IMR-90 (cell line): ENCODE measurements around the gene BTBD6. TPM values are rescaled to one million over a fixed set of nuclear protein-coding genes. Genes with fewer than 3 reads are reported as not detected.

Experiments used
- ATAC-seq: fragments of 200-7000 bp; cut with Tn5 transposase; 2 replicates; pipeline ENCODE4 v1.9.1; 2020; ENCODE audit warnings: low read depth, mild to moderate bottlenecking, moderate library complexity
- BruUV-seq: library from RNA; stranded (reverse); fragments of 400-500 nt; replicated peaks from 2 replicates; lab custom pipeline; 2021; lab: Mats Ljungman, UMichigan
- CTCF ChIA-PET: fragments of 300-600 bp; formaldehyde crosslinking; extraction: SDS; loops from one replicate; lab custom pipeline; 2021; ENCODE audit warnings: antibody characterized with exemption; lab: Yijun Ruan, JAX
- POLR2A ChIA-PET: fragments of 300-600 bp; sonication (Branson Sonifier 250); formaldehyde crosslinking; loops from one replicate; lab custom pipeline; 2022; ENCODE audit warnings: antibody characterized with exemption; ENCODE audit not compliant: unreplicated experiment; lab: Charles Lee
- DNase-seq: peaks from one replicate; pipeline ENCODE4 v3.0.0; 2013
- H2AFZ ChIP-seq: replicated peaks from 2 replicates; pipeline ENCODE3; 2013; ENCODE audit warnings: low read length, mild to moderate bottlenecking; ENCODE audit not compliant: poor library complexity
- H2AK5ac ChIP-seq: 2 replicates; pipeline ENCODE4 v1.6.1; 2013; ENCODE audit warnings: low read depth, low read length, inconsistent platforms
- H2AK9ac ChIP-seq: replicated peaks from 2 replicates; pipeline ENCODE3; 2013; ENCODE audit warnings: mild to moderate bottlenecking, low read depth, low read length, moderate library complexity; ENCODE audit not compliant: poor library complexity
- H2BK120ac ChIP-seq: 2 replicates; pipeline ENCODE4 v1.6.1; 2013; ENCODE audit warnings: low read depth, low read length, inconsistent platforms
- H2BK15ac ChIP-seq: 3 replicates; pipeline ENCODE4 v1.6.1; 2013; ENCODE audit warnings: low read depth, low read length, inconsistent platforms
- H2BK20ac ChIP-seq: 2 replicates; pipeline ENCODE4 v1.6.1; 2013; ENCODE audit warnings: low read depth, mild to moderate bottlenecking, inconsistent platforms, low read length, moderate library complexity
- H2BK5ac ChIP-seq: 2 replicates; pipeline ENCODE4 v1.6.1; 2013; ENCODE audit warnings: mild to moderate bottlenecking, low read depth, low read length, inconsistent platforms; ENCODE audit not compliant: poor library complexity, severe bottlenecking
- H3K14ac ChIP-seq: replicated peaks from 2 replicates; pipeline ENCODE4 v1.6.1; 2013; ENCODE audit warnings: low read depth, low read length, inconsistent platforms
- H3K18ac ChIP-seq: 2 replicates; pipeline ENCODE4 v1.6.1; 2013; ENCODE audit warnings: low read depth, low read length, control low read depth
- H3K23ac ChIP-seq: 2 replicates; pipeline ENCODE4 v1.6.1; 2013; ENCODE audit warnings: low read depth, low read length, inconsistent platforms
- H3K27ac ChIP-seq: 2 replicates; pipeline ENCODE4 v1.5.1; 2013; ENCODE audit warnings: mild to moderate bottlenecking, control low read depth, low read length; ENCODE audit not compliant: insufficient read depth
- H3K27me3 ChIP-seq: 2 replicates; pipeline ENCODE4 v1.6.1; 2013; ENCODE audit warnings: low read length; ENCODE audit not compliant: control insufficient read depth, insufficient read depth
- H3K36me3 ChIP-seq: 2 replicates; pipeline ENCODE4 v1.6.1; 2013; ENCODE audit warnings: low read length, mixed read lengths; ENCODE audit not compliant: control insufficient read depth, insufficient read depth
- H3K4ac ChIP-seq: 2 replicates; pipeline ENCODE4 v1.6.1; 2013; ENCODE audit warnings: low read depth, low read length, inconsistent platforms
- H3K4me1 ChIP-seq: 2 replicates; pipeline ENCODE4 v1.6.1; 2013; ENCODE audit warnings: low read length, mixed read lengths; ENCODE audit not compliant: control insufficient read depth, insufficient read depth
- H3K4me2 ChIP-seq: 2 replicates; pipeline ENCODE4 v1.6.1; 2013; ENCODE audit warnings: low read depth, mild to moderate bottlenecking, control low read depth, low read length, moderate library complexity
- H3K4me3 ChIP-seq: 2 replicates; pipeline ENCODE4 v1.5.1; 2013; ENCODE audit warnings: low read depth, mild to moderate bottlenecking, control low read depth, low read length, moderate library complexity; ENCODE audit not compliant: insufficient read depth
- H3K56ac ChIP-seq: 2 replicates; pipeline ENCODE4 v1.6.1; 2013; ENCODE audit warnings: low read length, inconsistent platforms; ENCODE audit not compliant: insufficient read depth; ENCODE audit errors: extremely low read depth
- H3K79me1 ChIP-seq, 2 experiments: 2 replicates each; pipeline ENCODE4 v1.6.1; 2013; ENCODE audit warnings: low read length in 2 of 2, inconsistent platforms in 1 of 2, low read depth in 1 of 2
- H3K9ac ChIP-seq: 2 replicates; pipeline ENCODE4 v1.6.1; 2013; ENCODE audit warnings: low read depth, low read length, control low read depth
- H3K9me1 ChIP-seq: 2 replicates; pipeline ENCODE4 v1.6.1; 2013; ENCODE audit warnings: low read length, inconsistent platforms; ENCODE audit not compliant: insufficient read depth
- H3K9me3 ChIP-seq: 2 replicates; pipeline ENCODE4 v1.6.1; 2013; ENCODE audit warnings: low read length; ENCODE audit not compliant: control insufficient read depth, insufficient read depth
- H4K20me1 ChIP-seq: 2 replicates; pipeline ENCODE4 v1.6.1; 2013; ENCODE audit warnings: low read length, inconsistent platforms; ENCODE audit not compliant: insufficient read depth
- H4K5ac ChIP-seq: 2 replicates; pipeline ENCODE4 v1.6.1; 2013; ENCODE audit warnings: mild to moderate bottlenecking, low read depth, low read length, control low read depth
- H4K8ac ChIP-seq, 2 experiments: 2 replicates each; pipeline ENCODE4 v1.6.1; 2013; ENCODE audit warnings: low read depth in 2 of 2, low read length in 2 of 2, control low read depth in 1 of 2, inconsistent platforms in 1 of 2
- H4K91ac ChIP-seq: 2 replicates; pipeline ENCODE4 v1.6.1; 2013; ENCODE audit warnings: low read depth, low read length, inconsistent platforms; ENCODE audit not compliant: insufficient read depth
- BHLHE40 ChIP-seq: fragments of 150-350 bp; IDR thresholded peaks from 2 replicates; pipeline ENCODE4 v1.6.1; 2016; ENCODE audit warnings: mild to moderate bottlenecking, low read depth, low read length
- CEBPB ChIP-seq: IDR thresholded peaks from 2 replicates; pipeline ENCODE4 v1.6.1; 2012; ENCODE audit warnings: low read depth, low read length, improper control_type of control experiment
- CHD1 ChIP-seq: IDR thresholded peaks from 2 replicates; pipeline ENCODE4 v1.6.1; 2012; ENCODE audit warnings: low read depth, low read length, improper control_type of control experiment
- CTCF ChIP-seq: conservative IDR thresholded peaks from 2 replicates; pipeline ENCODE4 v1.5.1; 2012; ENCODE audit warnings: mild to moderate bottlenecking, low read depth, low read length, improper control_type of control experiment
- ELK1 ChIP-seq: fragments of 150-350 bp; IDR thresholded peaks from 2 replicates; pipeline ENCODE4 v1.6.1; 2016; ENCODE audit warnings: low read depth, mild to moderate bottlenecking, low read length, moderate library complexity, borderline replicate concordance
- FOS ChIP-seq: fragments of 150-350 bp; IDR thresholded peaks from 2 replicates; pipeline ENCODE4 v1.6.1; 2016; ENCODE audit warnings: low read depth, low read length
- MAFK ChIP-seq: IDR thresholded peaks from 2 replicates; pipeline ENCODE4 v1.6.1; 2012; ENCODE audit warnings: low read depth, low read length, improper control_type of control experiment
- MAZ ChIP-seq: IDR thresholded peaks from 2 replicates; pipeline ENCODE4 v1.6.1; 2012; ENCODE audit warnings: low read depth, mild to moderate bottlenecking, low read length, improper control_type of control experiment, moderate library complexity, borderline replicate concordance
- MXI1 ChIP-seq: IDR thresholded peaks from 2 replicates; pipeline ENCODE4 v1.6.1; 2012; ENCODE audit warnings: low read depth, mild to moderate bottlenecking, low read length, moderate library complexity, borderline replicate concordance
- NFE2L2 ChIP-seq: fragments of 150-350 bp; IDR thresholded peaks from 2 replicates; pipeline ENCODE4 v1.6.1; 2016; ENCODE audit warnings: low read depth, mild to moderate bottlenecking, low read length
- POLR2A ChIP-seq: IDR thresholded peaks from 2 replicates; pipeline ENCODE4 v1.6.1; 2012; ENCODE audit warnings: mild to moderate bottlenecking, low read depth, low read length
- RAD21 ChIP-seq: IDR thresholded peaks from 2 replicates; pipeline ENCODE4 v1.6.1; 2012; ENCODE audit warnings: low read length, improper control_type of control experiment
- RCOR1 ChIP-seq: IDR thresholded peaks from 2 replicates; pipeline ENCODE4 v1.6.1; 2012; ENCODE audit warnings: mild to moderate bottlenecking, low read length, improper control_type of control experiment; ENCODE audit not compliant: insufficient replicate concordance
- RFX5 ChIP-seq: IDR thresholded peaks from 2 replicates; pipeline ENCODE4 v1.8.0; 2012; ENCODE audit warnings: low read depth, mild to moderate bottlenecking, low read length, moderate library complexity
- SMC3 ChIP-seq: fragments of 150-350 bp; IDR thresholded peaks from 2 replicates; pipeline ENCODE4 v1.6.1; 2016; ENCODE audit warnings: low read depth, mild to moderate bottlenecking, antibody characterized with exemption, low read length, moderate library complexity
- USF2 ChIP-seq: fragments of 150-350 bp; IDR thresholded peaks from 2 replicates; pipeline ENCODE4 v1.6.1; 2017; ENCODE audit warnings: mild to moderate bottlenecking, antibody characterized with exemption, low read length, low read depth
- WGBS, 2 experiments: methylation state at CpG; one replicate each; pipeline versions ENCODE4 v1.1.5 to v1.1.7; 2013; ENCODE audit warnings: missing lambda C conversion rate in 2 of 2; ENCODE audit not compliant: insufficient read length in 1 of 2; ENCODE audit errors: extremely low coverage in 2 of 2; 5-methylcytosine and 5-hydroxymethylcytosine counted together
- dilution Hi-C: fragments of 300-500 bp; cut with HindIII; formaldehyde crosslinking; loops from one replicate; pipeline ENCODE4 v1.14.3; 2018; ENCODE audit warnings: low sequenced_read_pairs; ENCODE audit not compliant: unreplicated experiment
- in situ Hi-C: fragments of 300-500 bp; cut with MboI; formaldehyde crosslinking; loops from 3 replicates; pipeline ENCODE4 v1.14.3; 2019; ENCODE audit warnings: low sequenced_read_pairs, inconsistent platforms, mixed read lengths
- intact Hi-C: fragments of 100-400 bp; cut with micrococcal nuclease; formaldehyde crosslinking; loops from 2 replicates; pipeline ENCODE4 v1.10.0; 2022
- polyA plus RNA-seq, 3 experiments: library from polyadenylated mRNA; depleted of rRNA; stranded (reverse); fragments of >200 nt; gene quantifications; 2 replicates each; pipeline ENCODE4 v1.2.3, GENCODE V29; 2012; ENCODE audit warnings: low replicate concordance in 1 of 3
- total RNA-seq: library from RNA; depleted of rRNA; stranded (reverse); fragments of >200 nt; gene quantifications from 2 replicates; pipeline ENCODE4 v1.2.3, GENCODE V29; 2012

BTBD6 gene
- total and polyA plus RNA-seq, 2 of the 4 experiments (the other 2 are of a cell fraction): 33.9 to 43.9 TPM

GRCh38 chr14:105211086-105211757, 37.1 kb upstream of the BTBD6 start:
- 88% methylated on average over 12 of the region's 23 CpGs; no CpG with 5 or more reads in 1 of the 2 experiments for WGBS, 2 experiments

More at GRCh38 chr14:105211086-105211757, 37.1 kb upstream of the BTBD6 start:
- Histone ChIP-seq H3K9ac (no peak overlapping the region), H3K4me3 (no peak overlapping the region), H3K27ac (no peak overlapping the region), H2AFZ (no peak overlapping the region), H3K56ac (no peak overlapping the region), H3K4ac (no peak overlapping the region), H3K18ac (no peak overlapping the region), H3K9me1 (peaks cover 10% of the 10 kb centered on the region), H3K14ac (no peak overlapping the region), H4K5ac (no peak overlapping the region), H3K4me2 (no peak overlapping the region), H2AK9ac (no peak overlapping the region), H3K36me3 (peaks cover 20% of the 10 kb centered on the region), H3K79me1 (peaks cover 9 to 14% of the 10 kb centered on the region in 2 experiments; a peak in 3 of 4 replicates), H3K27me3 (no peaks in the 10 kb centered on the region), H3K23ac (no peak overlapping the region), H2BK120ac (no peak overlapping the region), H3K4me1 (no peaks in the 10 kb centered on the region), H2AK5ac (no peak overlapping the region), H3K9me3 (no peaks in the 10 kb centered on the region), H2BK15ac (no peak overlapping the region), H4K8ac (no peak overlapping the region), H2BK20ac (no peak overlapping the region), H4K20me1 (peaks cover 13% of the 10 kb centered on the region), H4K91ac (no peak overlapping the region), H2BK5ac (no peak overlapping the region)
- no peak for ATAC-seq
- no TSS peak for BruUV-seq
- ChIA-PET POLR2A (no interaction called here), CTCF (no interaction called here)
- dilution Hi-C loops: no loop called here
- no peak for TF ChIP-seq CHD1
- no peak for TF ChIP-seq MXI1
- no peak for TF ChIP-seq USF2
- TF ChIP-seq FOS: no peak
- TF ChIP-seq SMC3: no peak
- no peak for TF ChIP-seq NFE2L2
- no peak for TF ChIP-seq RAD21
- no peak for TF ChIP-seq ELK1
- no peak for TF ChIP-seq RFX5
- no peak for TF ChIP-seq MAZ
- TF ChIP-seq RCOR1: no peak
- TF ChIP-seq POLR2A: no peak
- no peak for TF ChIP-seq CTCF
- no peak for TF ChIP-seq CEBPB
- TF ChIP-seq BHLHE40: no peak
- TF ChIP-seq MAFK: no peak
- in situ Hi-C loops: no loop called here
- no peak for DNase-seq
- intact Hi-C loops: no loop called here
